Measurements from ENCODE around the gene CALML5. TPM values are rescaled to one million over a fixed set of nuclear protein-coding genes. Genes with fewer than 3 reads are reported as not detected.

CALML5 gene
- total and polyA plus RNA-seq, 2 of the 4 experiments (the other 2 are of a cell fraction) = not detected

DNA sequence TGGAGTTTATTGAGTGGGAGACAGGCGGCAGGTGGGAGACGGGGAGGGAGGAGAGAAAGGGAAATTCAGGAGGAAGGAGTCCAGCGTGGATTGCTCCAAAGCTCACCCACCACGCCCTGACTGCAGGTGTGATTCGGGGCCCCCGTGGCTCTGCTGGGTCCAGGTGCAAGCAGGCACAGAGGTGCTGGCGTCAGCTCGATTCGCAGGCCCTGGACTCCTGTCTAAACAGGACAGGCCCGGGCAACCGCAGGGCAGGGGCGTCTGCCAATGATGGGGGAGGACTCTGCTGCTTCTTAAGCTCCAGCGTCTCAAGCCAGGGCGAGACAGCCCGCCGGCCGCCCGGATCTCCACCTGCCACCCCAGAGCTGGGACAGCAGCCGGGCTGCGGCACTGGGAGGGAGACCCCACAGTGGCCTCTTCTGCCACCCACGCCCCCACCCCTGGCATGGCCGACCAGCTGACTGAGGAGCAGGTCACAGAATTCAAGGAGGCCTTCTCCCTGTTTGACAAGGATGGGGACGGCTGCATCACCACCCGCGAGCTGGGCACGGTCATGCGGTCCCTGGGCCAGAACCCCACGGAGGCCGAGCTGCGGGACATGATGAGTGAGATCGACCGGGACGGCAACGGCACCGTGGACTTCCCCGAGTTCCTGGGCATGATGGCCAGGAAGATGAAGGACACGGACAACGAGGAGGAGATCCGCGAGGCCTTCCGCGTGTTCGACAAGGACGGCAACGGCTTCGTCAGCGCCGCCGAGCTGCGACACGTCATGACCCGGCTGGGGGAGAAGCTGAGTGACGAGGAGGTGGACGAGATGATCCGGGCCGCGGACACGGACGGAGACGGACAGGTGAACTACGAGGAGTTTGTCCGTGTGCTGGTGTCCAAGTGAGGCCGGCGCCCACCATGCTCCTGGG is 25.5 kb upstream of the CALML5 start, which contains the start of gene CALML3:
Gene CALML3 (plus strand): TSS at position 321 of the 920 bp plus-strand sequence. CDS start 125 bp downstream, at position 446.
- Histone ChIP-seq H3K14ac (replicated peaks; ENCODE audit: low read depth, low read length) (no peak within 1 kb of the TSS), H2AFZ (replicated peaks; ENCODE audit: low read length, poor library complexity) (no peak within 1 kb of the TSS)
- no TSS peak for BruUV-seq (replicated peaks)

More for the DNA sequence above, 25.5 kb upstream of the CALML5 start, which contains the start of gene CALML3:
- intact Hi-C loops (cut with micrococcal nuclease) = loop anchor here (5.0 kb wide), 1 partner anchor 58 kb away; no protein-coding TSS in a partner anchor
- Histone ChIP-seq H4K20me1 (ENCODE audit: insufficient read depth, low read length) (no peaks in the 10 kb centered on the region), H4K91ac (ENCODE audit: insufficient read depth, low read depth, low read length) (no peak within 1 kb of the TSS), H3K9ac (ENCODE audit: low read depth, low read length) (no peak within 1 kb of the TSS), H4K5ac (ENCODE audit: low read depth, low read length) (no peak within 1 kb of the TSS), H3K9me1 (ENCODE audit: insufficient read depth, low read length) (no peaks in the 10 kb centered on the region), H3K4me1 (ENCODE audit: control insufficient read depth, insufficient read depth, low read length) (no peaks in the 10 kb centered on the region), H3K18ac (ENCODE audit: low read depth, low read length) (no peak within 1 kb of the TSS), H3K27me3 (ENCODE audit: control insufficient read depth, insufficient read depth, low read length) (peaks cover 5% of the 10 kb centered on the region), H3K9me3 (ENCODE audit: control insufficient read depth, insufficient read depth, low read length) (no peaks in the 10 kb centered on the region), H2BK15ac (ENCODE audit: low read depth, low read length) (no peak within 1 kb of the TSS), H2BK20ac (ENCODE audit: low read depth, low read length) (no peak within 1 kb of the TSS), H3K36me3 (ENCODE audit: control insufficient read depth, insufficient read depth, low read length) (no peaks in the 10 kb centered on the region), H2AK5ac (ENCODE audit: low read depth, low read length) (no peak within 1 kb of the TSS), H3K4ac (ENCODE audit: low read depth, low read length) (no peak within 1 kb of the TSS), H2BK5ac (ENCODE audit: low read depth, low read length, poor library complexity, severe bottlenecking) (no peak within 1 kb of the TSS), H3K4me2 (ENCODE audit: low read depth, low read length) (no peak within 1 kb of the TSS), H2BK120ac (ENCODE audit: low read depth, low read length) (no peak within 1 kb of the TSS), H3K56ac (ENCODE audit: extremely low read depth, insufficient read depth, low read length) (no peak within 1 kb of the TSS), H3K23ac (ENCODE audit: low read depth, low read length) (no peak within 1 kb of the TSS), H3K79me1 (ENCODE audit: low read depth in 1 of 2, low read length in 2 of 2) (no peaks in the 10 kb centered on the region), H2AK9ac (replicated peaks; ENCODE audit: low read depth, low read length, poor library complexity) (no peak within 1 kb of the TSS), H3K27ac (ENCODE audit: insufficient read depth, low read length) (no peak within 1 kb of the TSS), H3K4me3 (ENCODE audit: insufficient read depth, low read depth, low read length) (no peak within 1 kb of the TSS), H4K8ac (ENCODE audit: low read depth in 2 of 2, low read length in 2 of 2) (no peak within 1 kb of the TSS)
- WGBS, 2 experiments (ENCODE audit: extremely low coverage in 2 of 2, insufficient read length in 1 of 2) = 93% methylated on average over 34 of the region's 64 CpGs; no CpG with 5 or more reads in 1 of the 2 experiments
- CTCF ChIA-PET = no interaction called here
- TF ChIP-seq MAZ (IDR thresholded peaks at IDR 0.05; ENCODE audit: borderline replicate concordance, low read depth, low read length) (no peak), MAFK (IDR thresholded peaks at IDR 0.05; ENCODE audit: low read depth, low read length) (no peak), FOS (IDR thresholded peaks at IDR 0.05; ENCODE audit: low read depth, low read length) (no peak), SMC3 (IDR thresholded peaks at IDR 0.05; ENCODE audit: low read depth, low read length) (no peak), RFX5 (IDR thresholded peaks at IDR 0.05; ENCODE audit: low read depth, low read length) (no peak), BHLHE40 (IDR thresholded peaks at IDR 0.05; ENCODE audit: low read depth, low read length) (no peak)
- TF ChIP-seq, protein P1, sequence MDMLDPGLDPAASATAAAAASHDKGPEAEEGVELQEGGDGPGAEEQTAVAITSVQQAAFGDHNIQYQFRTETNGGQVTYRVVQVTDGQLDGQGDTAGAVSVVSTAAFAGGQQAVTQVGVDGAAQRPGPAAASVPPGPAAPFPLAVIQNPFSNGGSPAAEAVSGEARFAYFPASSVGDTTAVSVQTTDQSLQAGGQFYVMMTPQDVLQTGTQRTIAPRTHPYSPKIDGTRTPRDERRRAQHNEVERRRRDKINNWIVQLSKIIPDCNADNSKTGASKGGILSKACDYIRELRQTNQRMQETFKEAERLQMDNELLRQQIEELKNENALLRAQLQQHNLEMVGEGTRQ (IDR thresholded peaks at IDR 0.05; ENCODE audit: low read depth, low read length) = no peak
- ATAC-seq (ENCODE audit: low read depth) (no peak), DNase-seq (no peak)
- POLR2A ChIA-PET (ENCODE audit: unreplicated experiment) = no interaction called here
- in situ Hi-C loops (cut with MboI; ENCODE audit: low sequenced_read_pairs) = no loop called here
- dilution Hi-C loops (cut with HindIII; ENCODE audit: low sequenced_read_pairs, unreplicated experiment) = no loop called here

Data from IMR-90 (cell line).